Stimulated activated naive CD8-positive, alpha-beta T cell treated with anti-CD3 and anti-CD28 coated beads, Interleukin-15, amount 100 ng/mL, for 72 hours (primary cell): ENCODE measurements around the gene RAD51AP2.

Experiments
- ATAC-seq: fragments of 150-1000 bp; cut with Tn5 transposase; 2 replicates; pipeline ENCODE4 v1.10.0; 2021; ENCODE audit warnings: mild to moderate bottlenecking, moderate library complexity
- DNase-seq, 2 donors: peaks; one replicate each; pipeline ENCODE4 v3.0.0; 2021 to 2022
- H3K27ac Mint-ChIP-seq, 2 donors: one replicate each; pipeline ENCODE4 v1.8.0; 2022; ENCODE audit warnings: mild to moderate bottlenecking in 2 of 2, mixed read lengths in 2 of 2, moderate library complexity in 2 of 2
- H3K27me3 Mint-ChIP-seq: one replicate; pipeline ENCODE4 v1.8.0; 2022; ENCODE audit warnings: mixed read lengths
- H3K4me1 Mint-ChIP-seq: one replicate; pipeline ENCODE4 v1.8.0; 2022; ENCODE audit warnings: mild to moderate bottlenecking, mixed read lengths
- H3K4me3 Mint-ChIP-seq, 2 donors: one replicate each; pipeline ENCODE4 v1.8.0; 2022; ENCODE audit warnings: mild to moderate bottlenecking in 2 of 2, mixed read lengths in 2 of 2, moderate library complexity in 1 of 2
- H3K9me3 Mint-ChIP-seq, 2 donors: one replicate each; pipeline ENCODE4 v1.8.0; 2022; ENCODE audit warnings: mixed read lengths in 2 of 2

The RAD51AP2 gene

DNA sequence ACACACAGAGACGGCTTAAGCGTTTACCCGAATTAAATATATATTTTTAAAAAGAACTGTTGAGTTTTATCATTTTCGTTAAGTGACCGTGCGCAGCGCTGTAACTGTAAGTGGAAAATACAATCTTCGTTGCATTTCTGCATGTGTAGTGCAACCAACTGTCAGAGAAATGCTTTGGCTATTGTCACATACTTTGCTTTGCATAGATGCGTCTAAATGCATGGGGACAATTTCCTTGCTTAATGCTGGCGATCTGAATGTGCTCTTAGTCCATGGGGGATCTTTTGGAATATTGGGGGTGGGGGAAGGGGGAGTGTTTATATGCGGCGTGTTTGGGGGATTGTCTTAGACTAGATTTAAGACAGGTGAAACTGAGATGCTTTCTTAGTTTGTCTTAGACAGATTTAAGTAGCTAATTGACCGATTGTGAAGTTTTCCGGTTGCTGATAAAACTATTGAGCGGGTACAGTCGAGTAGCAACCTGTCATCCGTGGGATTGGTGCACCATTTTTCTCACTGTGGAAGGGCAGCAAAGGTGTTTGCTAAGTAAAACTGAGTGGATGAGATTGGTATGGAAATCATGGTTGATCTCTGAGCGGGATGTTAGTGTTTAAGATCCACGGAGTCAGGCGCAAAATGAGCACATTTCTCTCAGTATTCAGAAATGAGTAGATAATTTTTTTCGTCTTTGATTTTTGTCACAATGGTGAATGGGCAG, 22.7 kb upstream of the RAD51AP2 start:
- Mint-ChIP-seq H3K4me1 (peaks cover 10% of the 10 kb centered on the region), H3K9me3 (peaks cover 0 to 18% of the 10 kb centered on the region in 2 donors), H3K27me3 (peaks cover 75% of the 10 kb centered on the region), H3K4me3 (no peak overlapping the region), H3K27ac (peak overlapping the region in 1 of 2 donors; percentile 42)
- DNase-seq = no peak
- ATAC-seq = no peak

DNA sequence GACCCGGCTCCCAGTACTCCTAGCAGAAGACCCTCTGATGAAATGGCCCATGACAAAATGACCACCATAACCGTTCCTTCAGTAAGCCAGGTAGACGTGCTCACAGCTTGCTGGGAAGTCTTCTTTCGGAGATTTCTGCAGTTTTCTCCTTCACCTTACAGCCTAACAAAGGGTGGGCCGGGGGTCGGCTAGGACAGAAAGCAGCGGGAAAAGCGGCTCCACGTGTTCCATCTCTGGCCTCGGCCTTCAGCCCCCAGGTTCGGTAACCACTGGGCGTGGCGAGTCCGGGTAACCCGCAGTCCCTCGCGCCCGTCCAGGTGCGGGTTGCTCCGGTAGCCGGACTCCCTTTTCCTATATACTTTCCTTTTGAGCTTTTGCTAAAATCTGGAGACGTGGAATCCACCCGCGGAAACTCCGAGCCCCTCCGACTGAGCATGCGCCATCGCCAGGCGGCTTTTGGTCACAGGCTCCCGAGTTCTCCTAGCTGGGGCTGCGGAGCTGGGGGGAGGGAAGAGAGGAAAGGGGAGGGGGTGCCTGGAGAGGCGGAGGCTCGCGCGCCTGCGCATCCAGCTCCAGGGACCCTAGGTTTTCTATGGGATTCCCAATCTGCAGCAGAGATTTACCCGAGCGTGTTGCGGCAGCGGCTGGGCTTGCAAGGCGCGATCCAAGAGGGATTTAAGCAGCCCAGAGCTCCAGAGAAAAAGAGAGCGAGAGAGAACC, 22.0 kb upstream of the RAD51AP2 start, which contains the start of gene VSNL1:
Gene VSNL1, plus strand, starts transcription at position 604 of the 720 bp plus-strand sequence. CDS start 51,379 bp downstream, outside the sequence.
- H3K27ac Mint-ChIP-seq = peak within 1 kb of the TSS in 1 of 2 donors; percentile 42
- ATAC-seq (no peak), DNase-seq (no peak)
- peaks cover 10% of the 10 kb centered on the region for H3K4me1 Mint-ChIP-seq
- peak within 1 kb of the TSS in 1 of 2 donors; percentile 48 for H3K4me3 Mint-ChIP-seq
- peaks cover 3 to 23% of the 10 kb centered on the region in 2 donors for H3K9me3 Mint-ChIP-seq
- H3K27me3 Mint-ChIP-seq = peaks cover 82% of the 10 kb centered on the region

DNA sequence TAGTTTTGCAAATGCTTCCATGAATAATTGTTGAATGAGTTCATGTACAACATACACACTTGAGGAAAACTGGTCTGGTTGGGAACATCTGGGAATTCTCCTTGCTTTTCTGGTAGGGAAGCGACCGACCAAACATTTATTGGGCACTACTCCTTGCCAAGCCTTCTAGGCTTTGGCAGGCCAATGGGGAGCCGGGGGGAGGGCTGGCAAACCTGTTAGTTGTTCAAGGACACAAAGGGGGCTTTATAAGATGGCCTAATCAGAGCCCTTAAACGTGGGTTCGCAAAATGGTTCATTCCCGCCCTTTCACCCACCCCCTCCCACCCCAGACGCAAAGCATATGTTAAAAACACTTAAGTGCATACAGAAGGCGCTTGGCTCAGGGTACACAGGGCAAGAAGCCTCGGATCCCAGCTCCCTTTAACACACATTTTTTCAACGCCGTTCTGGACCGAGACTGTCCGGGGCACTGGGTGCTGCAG, 21.4 kb upstream of the RAD51AP2 start:
- Mint-ChIP-seq H3K27me3 (peaks cover 87% of the 10 kb centered on the region), H3K27ac (no peak overlapping the region), H3K4me1 (peaks cover 10% of the 10 kb centered on the region), H3K9me3 (peaks cover 6 to 26% of the 10 kb centered on the region in 2 donors), H3K4me3 (no peak overlapping the region)
- ATAC-seq (no peak), DNase-seq (no peak)

DNA sequence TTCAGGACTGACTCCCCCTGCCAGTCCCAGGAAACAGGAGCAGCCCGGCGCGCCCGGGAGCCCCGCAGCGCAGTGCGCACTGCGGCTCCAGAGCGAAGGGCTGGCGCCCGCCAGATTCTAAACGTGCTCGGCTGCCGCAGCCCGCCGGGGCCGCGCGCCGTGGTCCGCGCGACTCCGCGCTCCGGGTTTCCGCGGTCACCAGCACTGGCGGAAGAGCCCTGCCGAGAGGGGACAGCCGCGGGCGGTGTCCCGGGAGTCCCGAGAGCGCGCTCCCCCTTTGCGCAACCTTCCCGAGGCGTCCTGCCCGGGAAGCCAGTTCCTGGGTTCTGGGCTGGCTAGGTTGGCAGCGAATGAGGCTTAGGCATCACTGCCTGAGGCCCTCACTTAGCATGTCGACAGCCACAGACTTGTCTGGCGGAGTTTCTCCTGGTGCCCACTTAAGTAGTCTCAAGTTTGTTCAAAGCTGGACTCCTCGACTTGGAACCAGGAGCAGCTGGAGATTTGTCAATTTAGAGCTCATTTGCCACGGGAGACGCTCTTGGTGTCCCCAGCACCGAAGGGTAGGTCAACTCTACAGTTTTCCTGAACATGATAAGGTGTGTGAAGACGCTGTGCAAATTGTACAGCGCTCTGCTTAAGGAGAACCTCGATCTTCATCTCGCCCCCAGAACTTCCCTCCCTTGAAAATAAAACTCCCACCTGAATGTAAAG, 20.8 kb upstream of the RAD51AP2 start:
- Mint-ChIP-seq H3K27ac (no peak overlapping the region), H3K9me3 (peaks cover 6 to 26% of the 10 kb centered on the region in 2 donors), H3K4me3 (peak overlapping the region in 1 of 2 donors; percentile 41), H3K27me3 (peaks cover 84% of the 10 kb centered on the region), H3K4me1 (peaks cover 10% of the 10 kb centered on the region)
- DNase-seq (no peak), ATAC-seq (no peak)

- DNase-seq = no peak
- H3K4me3 Mint-ChIP-seq = peak overlapping the region; percentile 10 to 41
- peaks cover 76% of the 10 kb centered on the region for H3K27me3 Mint-ChIP-seq
- H3K27ac Mint-ChIP-seq = no peak overlapping the region
- no peak for ATAC-seq
- H3K4me1 Mint-ChIP-seq = peaks cover 10% of the 10 kb centered on the region
- H3K9me3 Mint-ChIP-seq = peaks cover 6 to 26% of the 10 kb centered on the region in 2 donors
Observed at GRCh38 chr2:17538022-17538843, 20.0 kb upstream of the RAD51AP2 start.

- Mint-ChIP-seq H3K4me3 (no peak overlapping the region), H3K4me1 (peaks cover 10% of the 10 kb centered on the region), H3K9me3 (peaks cover 6 to 23% of the 10 kb centered on the region in 2 donors), H3K27me3 (peaks cover 62% of the 10 kb centered on the region), H3K27ac (no peak overlapping the region)
- ATAC-seq = no peak
- DNase-seq = no peak
Observed at GRCh38 chr2:17536416-17536815, 18.2 kb upstream of the RAD51AP2 start.

- DNase-seq (no peak), ATAC-seq (no peak)
- H3K9me3 Mint-ChIP-seq = peaks cover 6 to 8% of the 10 kb centered on the region in 2 donors
- H3K27me3 Mint-ChIP-seq = peaks cover 33% of the 10 kb centered on the region
- no peak overlapping the region for H3K4me3 Mint-ChIP-seq
- H3K27ac Mint-ChIP-seq = no peak overlapping the region
- H3K4me1 Mint-ChIP-seq = no peaks in the 10 kb centered on the region
Observed at GRCh38 chr2:17533546-17533945, 15.3 kb upstream of the RAD51AP2 start.

- ATAC-seq (no peak), DNase-seq (no peak)
- H3K9me3 Mint-ChIP-seq = no peaks in the 10 kb centered on the region
- H3K27ac Mint-ChIP-seq = no peak overlapping the region
- H3K4me3 Mint-ChIP-seq = no peak overlapping the region
- no peaks in the 10 kb centered on the region for H3K4me1 Mint-ChIP-seq
- peaks cover 3% of the 10 kb centered on the region for H3K27me3 Mint-ChIP-seq
Observed at GRCh38 chr2:17529771-17530170, 11.5 kb upstream of the RAD51AP2 start.

GRCh38 chr2:17522303-17522702, 4.1 kb upstream of the RAD51AP2 start:
- no peak for ATAC-seq
- Mint-ChIP-seq H3K27ac (no peak overlapping the region), H3K4me1 (no peaks in the 10 kb centered on the region), H3K4me3 (no peak overlapping the region), H3K9me3 (no peaks in the 10 kb centered on the region), H3K27me3 (peaks cover 38% of the 10 kb centered on the region)
- DNase-seq = no peak

GRCh38 chr2:17521621-17522020, 3.4 kb upstream of the RAD51AP2 start:
- Mint-ChIP-seq H3K4me3 (no peak overlapping the region), H3K4me1 (no peaks in the 10 kb centered on the region), H3K9me3 (no peaks in the 10 kb centered on the region), H3K27ac (no peak overlapping the region), H3K27me3 (peaks cover 44% of the 10 kb centered on the region)
- DNase-seq (no peak), ATAC-seq (no peak)

DNA sequence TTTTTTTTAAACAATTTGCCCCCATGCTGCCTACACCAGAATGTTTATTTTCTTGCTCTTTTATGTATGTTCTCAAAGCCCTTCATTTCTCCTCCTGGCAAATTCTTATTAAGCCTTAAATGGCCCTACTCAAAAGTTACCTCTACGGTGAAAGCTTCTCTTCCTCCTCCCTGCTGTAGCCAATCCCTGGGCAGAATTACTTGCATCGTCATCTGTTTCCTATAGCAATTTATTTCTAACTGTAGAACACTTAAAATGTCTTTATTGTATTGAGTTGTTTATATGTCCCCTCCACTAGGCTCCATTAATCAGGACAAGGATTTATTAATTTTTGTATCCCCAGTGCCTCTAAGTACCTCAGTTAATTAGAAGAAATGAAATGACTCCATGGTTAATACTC, 2.5 kb upstream of the RAD51AP2 start:
- H3K27ac Mint-ChIP-seq = no peak overlapping the region
- ATAC-seq (no peak), DNase-seq (no peak)
- no peaks in the 10 kb centered on the region for H3K4me1 Mint-ChIP-seq
- peaks cover 44% of the 10 kb centered on the region for H3K27me3 Mint-ChIP-seq
- H3K9me3 Mint-ChIP-seq = no peaks in the 10 kb centered on the region
- H3K4me3 Mint-ChIP-seq = no peak overlapping the region

GRCh38 chr2:17519486-17519885, 1.2 kb upstream of the RAD51AP2 start:
- H3K4me1 Mint-ChIP-seq = no peaks in the 10 kb centered on the region
- ATAC-seq = no peak
- no peak overlapping the region for H3K27ac Mint-ChIP-seq
- H3K27me3 Mint-ChIP-seq = peaks cover 39% of the 10 kb centered on the region
- H3K9me3 Mint-ChIP-seq = no peaks in the 10 kb centered on the region
- H3K4me3 Mint-ChIP-seq = no peak overlapping the region
- no peak for DNase-seq

GRCh38 chr2:17517481-17518211, 594 bp downstream of the RAD51AP2 start:
- no peak overlapping the region for H3K4me3 Mint-ChIP-seq
- DNase-seq (no peak), ATAC-seq (no peak)
- H3K27me3 Mint-ChIP-seq = peaks cover 31% of the 10 kb centered on the region
- no peaks in the 10 kb centered on the region for H3K4me1 Mint-ChIP-seq
- no peak overlapping the region for H3K27ac Mint-ChIP-seq
- no peaks in the 10 kb centered on the region for H3K9me3 Mint-ChIP-seq

GRCh38 chr2:17515652-17516051, 2.6 kb downstream of the RAD51AP2 start:
- no peaks in the 10 kb centered on the region for H3K9me3 Mint-ChIP-seq
- H3K4me3 Mint-ChIP-seq = no peak overlapping the region

More at GRCh38 chr2:17515652-17516051, 2.6 kb downstream of the RAD51AP2 start:
- ATAC-seq (no peak), DNase-seq (no peak)
- Mint-ChIP-seq H3K27ac (no peak overlapping the region), H3K27me3 (peaks cover 30% of the 10 kb centered on the region), H3K4me1 (no peaks in the 10 kb centered on the region)
